ENCODE measurements around the gene KAZN. TPM values are rescaled to one million over a fixed set of nuclear protein-coding genes. Genes with fewer than 3 reads are reported as not detected.

The KAZN gene
- total and polyA plus RNA-seq, 9 donors: 10.1 to 56.4 (median 27.9) TPM

- no peak for TF ChIP-seq EP300 (IDR thresholded peaks at IDR 0.05)
- no peak for TF ChIP-seq POLR2A (IDR thresholded peaks at IDR 0.05)
- no peak for TF ChIP-seq CTCF (IDR thresholded peaks at IDR 0.05)
- peaks cover 37% of the 10 kb centered on the region for H3K4me1 ChIP-seq (ENCODE audit: insufficient read depth)
Observed at GRCh38 chr1:14944471-14944985, 346.0 kb downstream of the KAZN start.

DNA sequence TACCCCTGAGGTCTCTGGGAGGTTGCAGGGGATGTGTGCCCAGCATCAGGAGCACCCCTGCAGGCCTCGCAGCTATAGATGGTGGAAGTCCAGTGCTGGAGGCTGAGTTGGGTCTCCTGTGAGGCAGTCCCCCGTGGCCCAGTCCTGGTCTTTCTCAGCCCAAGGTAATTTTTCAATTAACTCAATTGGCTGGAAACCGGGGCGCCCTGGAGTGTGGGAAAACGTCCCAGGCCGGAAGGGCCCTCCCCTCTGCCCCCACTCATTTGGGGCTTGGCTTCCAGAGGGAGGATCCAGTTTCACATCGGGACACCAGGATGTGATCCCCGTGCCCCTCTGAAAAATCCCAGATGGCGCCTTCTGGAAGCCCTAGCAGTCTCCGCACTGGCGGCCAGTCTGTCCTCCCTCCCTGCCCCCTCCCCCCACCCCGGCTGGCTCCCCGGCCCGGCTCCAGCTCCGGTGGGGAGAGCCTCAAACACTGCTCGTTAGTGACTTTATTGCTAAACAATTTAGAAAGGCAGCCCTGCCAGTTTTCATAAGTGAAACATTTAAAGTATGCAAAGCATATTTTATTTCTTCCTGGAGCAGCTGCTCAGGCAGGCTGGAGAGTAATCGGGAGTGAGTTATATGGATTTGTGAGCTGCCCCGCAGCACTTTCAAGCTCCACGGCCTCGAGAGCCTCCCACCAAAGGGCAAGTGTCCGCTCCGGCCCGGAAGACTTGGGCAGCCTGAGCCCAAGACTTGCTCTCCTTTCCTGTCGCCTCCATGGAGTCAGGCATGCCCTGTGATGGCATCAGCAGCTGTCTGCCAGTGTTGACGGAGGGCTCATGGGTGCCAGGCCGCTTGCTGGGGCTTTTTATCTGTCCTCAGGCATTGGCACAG lies 346.9 kb downstream of the KAZN start:
- H3K4me3 ChIP-seq: peak overlapping the region; percentile 19
- intact Hi-C loops (cut with DNase I): no loop called here
- 6 to 13% (median 6%) methylated on average over 26 of the region's 26 CpGs for WGBS, 3 donors

More at GRCh38 chr1:14944471-14944985, 346.0 kb downstream of the KAZN start:
- H3K27me3 ChIP-seq: no peaks in the 10 kb centered on the region
- H3K9me3 ChIP-seq: no peaks in the 10 kb centered on the region
- peak overlapping the region; percentile 51 to 56 for H3K27ac ChIP-seq
- DNase-seq: no peak
- intact Hi-C loops (cut with DNase I): no loop called here
- no peak overlapping the region for H3K4me3 ChIP-seq
- H3K36me3 ChIP-seq: no peaks in the 10 kb centered on the region
- WGBS, 3 donors: 29 to 42% (median 39%) methylated on average over 12 of the region's 12 CpGs

GRCh38 chr1:14946011-14946359 lies 347.5 kb downstream of the KAZN start:
- TF ChIP-seq CTCF (IDR thresholded peaks at IDR 0.05): no peak
- TF ChIP-seq POLR2A (IDR thresholded peaks at IDR 0.05): no peak
- TF ChIP-seq EP300 (IDR thresholded peaks at IDR 0.05): no peak
- intact Hi-C loops (cut with DNase I): no loop called here
- Histone ChIP-seq H3K4me3 (no peak overlapping the region), H3K27me3 (no peaks in the 10 kb centered on the region), H3K36me3 (no peaks in the 10 kb centered on the region), H3K4me1 (ENCODE audit: insufficient read depth) (peaks cover 32% of the 10 kb centered on the region), H3K9me3 (no peaks in the 10 kb centered on the region), H3K27ac (peak overlapping the region; percentile 51 to 56)
- no peak for DNase-seq
- 42 to 76% (median 50%) methylated on average over 4 of the region's 4 CpGs for WGBS, 3 donors

More for the DNA sequence above, 346.9 kb downstream of the KAZN start:
- H3K27me3 ChIP-seq: no peaks in the 10 kb centered on the region
- H3K27ac ChIP-seq: peak overlapping the region; percentile 51 to 56
- DNase-seq: peak; percentile 73 to 86 (median 79)
- H3K9me3 ChIP-seq: no peaks in the 10 kb centered on the region
- peaks cover 34% of the 10 kb centered on the region for H3K4me1 ChIP-seq (ENCODE audit: insufficient read depth)
- no peaks in the 10 kb centered on the region for H3K36me3 ChIP-seq
- TF ChIP-seq CTCF (IDR thresholded peaks at IDR 0.05) (no peak), POLR2A (IDR thresholded peaks at IDR 0.05) (no peak), EP300 (IDR thresholded peaks at IDR 0.05) (no peak)

DNA sequence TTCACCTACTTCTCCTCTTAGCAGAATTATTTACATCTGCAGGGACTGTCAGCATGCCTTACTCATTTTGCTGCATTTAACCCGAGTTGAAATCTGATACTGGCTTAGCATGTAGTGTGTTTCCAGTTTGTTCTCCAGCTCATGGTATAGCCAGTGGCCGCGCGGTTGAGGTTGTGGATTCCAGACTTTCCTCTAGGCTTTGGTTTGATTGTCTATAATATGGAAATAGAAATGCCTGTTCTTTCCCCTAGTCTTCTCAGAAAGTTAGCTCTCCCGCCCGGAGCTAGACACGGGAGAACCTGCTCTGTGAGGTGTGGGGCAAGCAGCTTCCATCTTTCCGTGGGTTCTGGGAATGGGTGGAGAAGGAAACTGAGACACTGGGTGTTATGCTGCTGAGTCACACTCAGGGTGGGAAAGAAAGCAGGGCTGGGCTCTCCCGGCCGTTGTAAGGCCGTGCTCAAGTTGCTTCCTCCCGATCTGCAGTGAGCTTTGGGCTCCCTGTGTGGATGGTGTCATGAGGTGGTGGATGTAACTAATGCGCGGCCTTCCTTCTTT lies 348.3 kb downstream of the KAZN start:
- intact Hi-C loops (cut with DNase I): no loop called here
- H3K27me3 ChIP-seq: no peaks in the 10 kb centered on the region
- TF ChIP-seq CTCF (IDR thresholded peaks at IDR 0.05) (no peak), EP300 (IDR thresholded peaks at IDR 0.05) (no peak), POLR2A (IDR thresholded peaks at IDR 0.05) (no peak)
- 24 to 45% (median 26%) methylated on average over 14 of the region's 14 CpGs for WGBS, 3 donors
- peaks cover 32% of the 10 kb centered on the region for H3K4me1 ChIP-seq (ENCODE audit: insufficient read depth)
- DNase-seq: no peak
- no peak overlapping the region for H3K4me3 ChIP-seq
- no peaks in the 10 kb centered on the region for H3K36me3 ChIP-seq
- no peaks in the 10 kb centered on the region for H3K9me3 ChIP-seq
- H3K27ac ChIP-seq: no peak overlapping the region
